Left lung (tissue), 10 donors: ENCODE data around the gene DDX42. TPM values are rescaled to one million over a fixed set of nuclear protein-coding genes. Genes with fewer than 3 reads are reported as not detected.
"Not testable (repeated sequence)": the region's sequence is repeated elsewhere in the genome, so short reads cannot be mapped to it uniquely, and the experiment has no call there.

Experiments used
- ATAC-seq: fragments of 200-7000 bp; cut with Tn5 transposase; one replicate; pipeline ENCODE4 v1.9.1; 2020; ENCODE audit warnings: moderate library complexity
- DNase-seq, 4 donors: peaks; one replicate each; pipeline ENCODE4 v3.0.0-alpha.2; 2013 to 2020
- H3K27ac ChIP-seq, 2 donors: fragments of 200-600 bp; sonication (generic) in 1 of 2; one replicate each; pipeline versions ENCODE4 v1.5.0 to v1.8.0; 2020 to 2021
- H3K27me3 ChIP-seq, 2 donors: fragments of 200-600 bp; sonication (generic) in 1 of 2; one replicate each; pipeline versions ENCODE4 v1.5.0 to v1.8.0; 2020 to 2021
- H3K36me3 ChIP-seq, 2 donors: fragments of 200-600 bp; sonication (generic) in 1 of 2; one replicate each; pipeline versions ENCODE4 v1.5.0 to v1.8.0; 2020 to 2021
- H3K4me1 ChIP-seq, 2 donors: fragments of 200-600 bp; one replicate each; pipeline ENCODE4 v1.8.0; 2021
- H3K4me3 ChIP-seq, 2 donors: fragments of 200-600 bp; sonication (generic) in 1 of 2; one replicate each; pipeline versions ENCODE4 v1.5.0 to v1.8.0; 2020 to 2021; ENCODE audit warnings: mild to moderate bottlenecking in 1 of 2
- H3K9me3 ChIP-seq, 2 donors: fragments of 200-600 bp; sonication (generic) in 1 of 2; one replicate each; pipeline versions ENCODE4 v1.5.0 to v1.8.0; 2020 to 2021
- intact Hi-C, 2 donors: fragments of 100-400 bp; cut with DNase I; formaldehyde crosslinking; loops; one replicate each; pipeline versions ENCODE4 v1.11.2 to v1.14.2; 2022
- polyA plus RNA-seq, 6 donors: library from polyadenylated mRNA; unstranded; fragments of 120-200 nt; gene quantifications; one replicate each; pipeline ENCODE4 v1.2.1, GENCODE V29; 2013; ENCODE audit not compliant: insufficient read length in 6 of 6
- total RNA-seq, 2 donors: library from RNA; stranded (reverse); fragmentation: NEBNext Ultra II Directional; extraction: Animal tissue kit (Norgen Biotek cat#: 25700); gene quantifications; one replicate each; pipeline ENCODE4 v1.2.1, GENCODE V29; 2021
- TF ChIP-seq, protein P1 (sequence below), 2 donors: fragments of 200-600 bp; sonication (generic) in 1 of 2; IDR thresholded peaks; one replicate each; pipeline versions ENCODE4 v1.5.0 to v1.8.0; 2021; ENCODE audit warnings: antibody characterized with exemption in 2 of 2
- donor health status: DM: no; HTN: yes; CAD: no.
- donor health status: DM: no; HTN: no; CAD: no.

Gene DDX42
- total and polyA plus RNA-seq, 8 donors = 79.2 to 239 (median 220) TPM

DNA sequence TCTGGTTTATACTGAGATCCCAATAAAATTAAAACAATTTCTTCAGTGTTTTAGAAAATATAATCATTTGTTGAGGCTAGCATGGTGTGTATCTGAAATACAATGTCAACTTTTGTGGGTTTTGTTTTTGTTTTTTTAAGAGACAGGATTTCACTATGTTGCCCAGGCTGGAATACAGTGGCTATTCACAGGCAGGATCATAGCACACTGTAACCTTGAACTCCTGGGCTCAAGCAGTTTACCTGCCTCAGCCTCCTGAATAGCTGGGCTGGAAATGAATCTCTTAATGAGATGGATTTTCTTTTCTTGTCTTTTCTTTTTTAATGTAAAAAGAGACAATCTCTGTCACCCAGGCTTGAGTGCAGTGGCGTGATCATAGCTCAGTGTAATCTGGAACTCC lies 12.1 kb downstream of the DDX42 start:
- peaks cover 0 to 61% of the 10 kb centered on the region in 2 donors for H3K36me3 ChIP-seq
- H3K27me3 ChIP-seq = no peaks in the 10 kb centered on the region
- H3K9me3 ChIP-seq = no peaks in the 10 kb centered on the region
- no peak overlapping the region for H3K4me3 ChIP-seq
- TF ChIP-seq, protein P1, sequence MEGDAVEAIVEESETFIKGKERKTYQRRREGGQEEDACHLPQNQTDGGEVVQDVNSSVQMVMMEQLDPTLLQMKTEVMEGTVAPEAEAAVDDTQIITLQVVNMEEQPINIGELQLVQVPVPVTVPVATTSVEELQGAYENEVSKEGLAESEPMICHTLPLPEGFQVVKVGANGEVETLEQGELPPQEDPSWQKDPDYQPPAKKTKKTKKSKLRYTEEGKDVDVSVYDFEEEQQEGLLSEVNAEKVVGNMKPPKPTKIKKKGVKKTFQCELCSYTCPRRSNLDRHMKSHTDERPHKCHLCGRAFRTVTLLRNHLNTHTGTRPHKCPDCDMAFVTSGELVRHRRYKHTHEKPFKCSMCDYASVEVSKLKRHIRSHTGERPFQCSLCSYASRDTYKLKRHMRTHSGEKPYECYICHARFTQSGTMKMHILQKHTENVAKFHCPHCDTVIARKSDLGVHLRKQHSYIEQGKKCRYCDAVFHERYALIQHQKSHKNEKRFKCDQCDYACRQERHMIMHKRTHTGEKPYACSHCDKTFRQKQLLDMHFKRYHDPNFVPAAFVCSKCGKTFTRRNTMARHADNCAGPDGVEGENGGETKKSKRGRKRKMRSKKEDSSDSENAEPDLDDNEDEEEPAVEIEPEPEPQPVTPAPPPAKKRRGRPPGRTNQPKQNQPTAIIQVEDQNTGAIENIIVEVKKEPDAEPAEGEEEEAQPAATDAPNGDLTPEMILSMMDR (IDR thresholded peaks at IDR 0.05) = no peak
- H3K4me1 ChIP-seq = peaks cover 0 to 10% of the 10 kb centered on the region in 2 donors
- ATAC-seq = no peak
- H3K27ac ChIP-seq = no peak overlapping the region
- intact Hi-C loops = no loop called here
- no peak for DNase-seq

DNA sequence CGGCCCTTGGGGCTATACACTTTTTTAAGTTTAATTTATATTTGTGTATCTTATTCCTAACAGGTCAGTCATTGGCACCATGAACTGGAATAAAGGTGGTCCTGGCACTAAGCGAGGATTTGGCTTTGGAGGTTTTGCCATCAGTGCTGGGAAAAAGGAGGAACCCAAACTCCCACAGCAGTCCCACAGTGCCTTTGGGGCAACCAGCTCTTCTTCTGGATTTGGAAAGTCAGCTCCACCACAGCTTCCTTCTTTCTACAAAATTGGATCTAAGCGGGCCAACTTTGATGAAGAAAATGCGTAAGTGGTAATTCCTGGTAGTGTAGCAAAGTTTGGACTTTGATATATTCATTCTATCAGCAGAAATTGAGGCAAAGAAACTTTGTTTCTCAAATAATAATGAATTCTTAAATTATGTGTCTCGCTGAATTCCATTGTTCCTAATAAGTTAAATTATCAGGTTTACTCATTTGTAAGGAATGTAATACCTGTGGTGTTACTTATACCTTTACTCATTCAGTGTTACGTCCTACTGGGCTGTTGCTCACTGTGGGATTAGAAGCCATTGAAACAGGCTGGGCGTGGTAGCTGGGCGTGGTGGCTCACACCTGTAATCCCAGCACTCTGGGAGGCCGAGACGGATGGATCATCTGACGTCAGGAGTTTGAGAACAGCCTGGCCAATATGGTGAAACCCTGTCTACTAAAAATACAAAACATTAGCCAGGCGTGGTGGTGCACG lies 13.2 kb downstream of the DDX42 start:
- no peaks in the 10 kb centered on the region for H3K9me3 ChIP-seq
- ATAC-seq = no peak
- TF ChIP-seq, protein P1 (IDR thresholded peaks at IDR 0.05) = no peak
- H3K27me3 ChIP-seq = no peaks in the 10 kb centered on the region
- H3K4me1 ChIP-seq = peaks cover 0 to 10% of the 10 kb centered on the region in 2 donors
- no peak for DNase-seq
- intact Hi-C loops = no loop called here
- H3K4me3 ChIP-seq = no peak overlapping the region
- peaks cover 2 to 68% of the 10 kb centered on the region in 2 donors for H3K36me3 ChIP-seq
- no peak overlapping the region for H3K27ac ChIP-seq

DNA sequence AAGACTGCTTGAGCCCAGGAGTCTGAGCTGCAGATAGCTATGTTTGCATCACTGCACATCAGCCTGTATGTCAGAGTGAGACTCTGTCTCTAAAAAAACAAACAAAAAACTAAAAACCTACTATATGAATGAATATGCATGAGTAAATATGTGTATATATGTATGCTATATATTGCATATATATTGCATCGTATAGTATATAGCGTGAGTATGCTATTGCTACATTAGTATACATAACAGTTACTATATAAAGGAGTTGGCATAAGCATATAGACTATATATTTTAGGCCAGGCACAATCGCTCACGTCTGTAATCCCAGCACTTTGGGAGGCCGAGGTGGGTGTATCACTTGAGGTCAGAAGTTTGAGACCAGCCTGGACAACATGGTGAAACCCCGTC lies 16.1 kb downstream of the DDX42 start:
- TF ChIP-seq, protein P1 (IDR thresholded peaks at IDR 0.05) = no peak
- Histone ChIP-seq H3K4me3 (no peak overlapping the region), H3K36me3 (peaks cover 5 to 84% of the 10 kb centered on the region in 2 donors), H3K27ac (no peak overlapping the region), H3K9me3 (no peaks in the 10 kb centered on the region), H3K4me1 (peaks cover 0 to 3% of the 10 kb centered on the region in 2 donors), H3K27me3 (no peaks in the 10 kb centered on the region)
- ATAC-seq (no peak), DNase-seq (no peak)
- intact Hi-C loops = no loop called here

GRCh38 chr17:63792055-63792729 lies 18.2 kb downstream of the DDX42 start:
- no peaks in the 10 kb centered on the region for H3K9me3 ChIP-seq
- H3K27me3 ChIP-seq = no peaks in the 10 kb centered on the region
- ATAC-seq (no peak), DNase-seq (no peak)
- H3K36me3 ChIP-seq = peaks cover 5 to 99% of the 10 kb centered on the region in 2 donors
- H3K4me1 ChIP-seq = no peaks in the 10 kb centered on the region
- TF ChIP-seq, protein P1 (IDR thresholded peaks at IDR 0.05) = no peak
- no peak overlapping the region for H3K27ac ChIP-seq
- no peak overlapping the region for H3K4me3 ChIP-seq
- intact Hi-C loops = no loop called here

- peaks cover 11 to 99% of the 10 kb centered on the region in 2 donors for H3K36me3 ChIP-seq
- intact Hi-C loops, H3K4me1 ChIP-seq, H3K27me3 ChIP-seq, ATAC-seq, H3K27ac ChIP-seq, H3K9me3 ChIP-seq, DNase-seq, H3K4me3 ChIP-seq: not testable (repeated sequence)
Observed at GRCh38 chr17:63796375-63796774, 22.4 kb downstream of the DDX42 start.
